Stimulated activated naive CD8-positive, alpha-beta T cell treated with anti-CD3 and anti-CD28 coated beads, Interleukin-15, Interleukin-2, amounts not matched to agents 100 ng/mL and 50 ng/mL, for 24 hours (primary cell): ENCODE measurements around the gene RRBP1.

ENCODE experiments used
- H3K27ac Mint-ChIP-seq: one replicate; pipeline ENCODE4 v1.8.0; 2021; ENCODE audit warnings: mild to moderate bottlenecking, mixed read lengths
- H3K27me3 Mint-ChIP-seq: one replicate; pipeline ENCODE4 v1.8.0; 2021; ENCODE audit warnings: mixed read lengths
- H3K36me3 Mint-ChIP-seq: one replicate; pipeline ENCODE4 v1.8.0; 2021; ENCODE audit warnings: low read depth, mixed read lengths
- H3K4me1 Mint-ChIP-seq: one replicate; pipeline ENCODE4 v1.8.0; 2021; ENCODE audit warnings: low read depth, mixed read lengths
- H3K4me3 Mint-ChIP-seq: one replicate; pipeline ENCODE4 v1.8.0; 2021; ENCODE audit warnings: mild to moderate bottlenecking, mixed read lengths
- H3K9me3 Mint-ChIP-seq: one replicate; pipeline ENCODE4 v1.8.0; 2021; ENCODE audit warnings: mixed read lengths

Gene RRBP1

GRCh38 chr20:17615645-17616479 lies 66.2 kb downstream of the RRBP1 start:
- Mint-ChIP-seq H3K4me1 (peaks cover 21% of the 10 kb centered on the region), H3K27me3 (no peaks in the 10 kb centered on the region), H3K9me3 (no peaks in the 10 kb centered on the region), H3K27ac (no peak overlapping the region), H3K36me3 (peaks cover 15% of the 10 kb centered on the region), H3K4me3 (no peak overlapping the region)

- no peaks in the 10 kb centered on the region for H3K27me3 Mint-ChIP-seq
- peaks cover 12% of the 10 kb centered on the region for H3K36me3 Mint-ChIP-seq
- H3K27ac Mint-ChIP-seq = no peak overlapping the region
- H3K9me3 Mint-ChIP-seq = no peaks in the 10 kb centered on the region
- no peak overlapping the region for H3K4me3 Mint-ChIP-seq
- peaks cover 30% of the 10 kb centered on the region for H3K4me1 Mint-ChIP-seq
Observed at GRCh38 chr20:17614812-17615644, 67.0 kb downstream of the RRBP1 start.

GRCh38 chr20:17614176-17614811 lies 67.7 kb downstream of the RRBP1 start:
- H3K9me3 Mint-ChIP-seq = no peaks in the 10 kb centered on the region
- H3K4me1 Mint-ChIP-seq = peaks cover 37% of the 10 kb centered on the region
- H3K27me3 Mint-ChIP-seq = no peaks in the 10 kb centered on the region
- H3K4me3 Mint-ChIP-seq = no peak overlapping the region
- H3K27ac Mint-ChIP-seq = no peak overlapping the region
- H3K36me3 Mint-ChIP-seq = peaks cover 7% of the 10 kb centered on the region

- Mint-ChIP-seq H3K4me1 (peaks cover 40% of the 10 kb centered on the region), H3K36me3 (peaks cover 6% of the 10 kb centered on the region), H3K27ac (no peak overlapping the region)
Observed at GRCh38 chr20:17613328-17614175, 68.5 kb downstream of the RRBP1 start.

GRCh38 chr20:17612992-17613327 lies 69.1 kb downstream of the RRBP1 start:
- Mint-ChIP-seq H3K4me1 (peaks cover 40% of the 10 kb centered on the region), H3K9me3 (no peaks in the 10 kb centered on the region), H3K27me3 (no peaks in the 10 kb centered on the region), H3K27ac (peak overlapping the region; percentile 90), H3K4me3 (no peak overlapping the region), H3K36me3 (peaks cover 6% of the 10 kb centered on the region)

More at GRCh38 chr20:17613328-17614175, 68.5 kb downstream of the RRBP1 start:
- Mint-ChIP-seq H3K4me3 (no peak overlapping the region), H3K27me3 (no peaks in the 10 kb centered on the region), H3K9me3 (no peaks in the 10 kb centered on the region)

GRCh38 chr20:17612287-17612991 lies 69.6 kb downstream of the RRBP1 start:
- H3K27ac Mint-ChIP-seq = peak overlapping the region; percentile 90
- H3K4me3 Mint-ChIP-seq = peak overlapping the region; percentile 59
- H3K4me1 Mint-ChIP-seq = peaks cover 40% of the 10 kb centered on the region
- H3K36me3 Mint-ChIP-seq = peaks cover 10% of the 10 kb centered on the region
- H3K9me3 Mint-ChIP-seq = no peaks in the 10 kb centered on the region
- no peaks in the 10 kb centered on the region for H3K27me3 Mint-ChIP-seq

GRCh38 chr20:17611540-17612286 lies 70.3 kb downstream of the RRBP1 start:
- Mint-ChIP-seq H3K4me1 (peaks cover 40% of the 10 kb centered on the region), H3K4me3 (peak overlapping the region; percentile 5), H3K9me3 (no peaks in the 10 kb centered on the region)

GRCh38 chr20:17611290-17611539 lies 70.8 kb downstream of the RRBP1 start:
- Mint-ChIP-seq H3K27ac (peak overlapping the region; percentile 16), H3K9me3 (no peaks in the 10 kb centered on the region), H3K36me3 (peaks cover 13% of the 10 kb centered on the region), H3K4me1 (peaks cover 40% of the 10 kb centered on the region), H3K27me3 (no peaks in the 10 kb centered on the region), H3K4me3 (peak overlapping the region; percentile 5)

More at GRCh38 chr20:17611540-17612286, 70.3 kb downstream of the RRBP1 start:
- Mint-ChIP-seq H3K27ac (peak overlapping the region; percentile 90), H3K27me3 (no peaks in the 10 kb centered on the region), H3K36me3 (peaks cover 10% of the 10 kb centered on the region)

GRCh38 chr20:17610566-17611289 lies 71.3 kb downstream of the RRBP1 start:
- Mint-ChIP-seq H3K4me1 (peaks cover 40% of the 10 kb centered on the region), H3K27me3 (no peaks in the 10 kb centered on the region), H3K4me3 (peak overlapping the region; percentile 30), H3K27ac (peak overlapping the region; percentile 67), H3K36me3 (peaks cover 15% of the 10 kb centered on the region), H3K9me3 (no peaks in the 10 kb centered on the region)

GRCh38 chr20:17609811-17610377 lies 72.1 kb downstream of the RRBP1 start:
- Mint-ChIP-seq H3K27ac (peak overlapping the region; percentile 67), H3K4me1 (peaks cover 40% of the 10 kb centered on the region), H3K36me3 (peaks cover 16% of the 10 kb centered on the region), H3K27me3 (no peaks in the 10 kb centered on the region), H3K4me3 (no peak overlapping the region), H3K9me3 (no peaks in the 10 kb centered on the region)

GRCh38 chr20:17608701-17609497 lies 73.1 kb downstream of the RRBP1 start:
- Mint-ChIP-seq H3K4me1 (peaks cover 38% of the 10 kb centered on the region), H3K27ac (peak overlapping the region; percentile 16), H3K9me3 (no peaks in the 10 kb centered on the region), H3K36me3 (peaks cover 21% of the 10 kb centered on the region), H3K4me3 (no peak overlapping the region), H3K27me3 (no peaks in the 10 kb centered on the region)

GRCh38 chr20:17606001-17606400 lies 76.0 kb downstream of the RRBP1 start:
- Mint-ChIP-seq H3K27me3 (no peaks in the 10 kb centered on the region), H3K9me3 (no peaks in the 10 kb centered on the region), H3K4me3 (no peak overlapping the region), H3K36me3 (peaks cover 31% of the 10 kb centered on the region), H3K4me1 (peaks cover 22% of the 10 kb centered on the region), H3K27ac (no peak overlapping the region)
